ENCODE measurements around the gene ONECUT3.
"Not testable (repeated sequence)": the region's sequence is repeated elsewhere in the genome, so short reads cannot be mapped to it uniquely, and the experiment has no call there.

Gene ONECUT3

DNA sequence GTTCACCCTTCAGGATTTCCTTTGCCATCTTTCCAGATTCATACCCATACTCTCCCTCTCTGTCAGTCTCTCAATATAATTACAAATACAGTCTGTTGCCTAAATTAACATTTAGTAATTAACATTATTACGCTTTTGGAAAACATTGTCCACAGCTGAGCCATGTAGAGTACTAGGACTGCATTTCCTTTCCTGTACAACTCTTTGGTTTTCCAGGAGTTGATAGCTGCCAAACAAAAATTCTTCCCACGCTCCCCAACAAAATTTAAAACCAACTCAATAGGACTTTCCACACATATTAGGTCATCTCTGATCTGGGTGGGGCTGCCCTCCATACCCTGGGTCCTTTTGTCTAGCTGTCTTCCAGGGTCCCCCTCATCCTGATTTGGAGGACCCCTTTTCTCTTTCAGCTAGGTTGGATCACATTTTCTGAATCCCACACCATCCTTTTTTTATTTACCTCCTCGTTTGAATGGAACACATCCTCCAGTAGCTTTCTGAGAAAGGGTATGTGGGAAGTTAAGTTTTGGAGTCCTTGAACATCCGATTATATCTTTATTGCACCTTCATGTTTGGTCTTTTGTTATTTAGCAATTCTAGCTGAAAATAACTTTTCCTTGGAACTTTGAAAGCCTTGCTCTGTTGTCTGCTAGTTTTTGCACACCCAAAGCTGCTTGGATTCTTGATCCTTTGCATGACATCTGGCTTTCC, 17.7 kb downstream of the ONECUT3 start:
- DNase-seq, result no peak

DNA sequence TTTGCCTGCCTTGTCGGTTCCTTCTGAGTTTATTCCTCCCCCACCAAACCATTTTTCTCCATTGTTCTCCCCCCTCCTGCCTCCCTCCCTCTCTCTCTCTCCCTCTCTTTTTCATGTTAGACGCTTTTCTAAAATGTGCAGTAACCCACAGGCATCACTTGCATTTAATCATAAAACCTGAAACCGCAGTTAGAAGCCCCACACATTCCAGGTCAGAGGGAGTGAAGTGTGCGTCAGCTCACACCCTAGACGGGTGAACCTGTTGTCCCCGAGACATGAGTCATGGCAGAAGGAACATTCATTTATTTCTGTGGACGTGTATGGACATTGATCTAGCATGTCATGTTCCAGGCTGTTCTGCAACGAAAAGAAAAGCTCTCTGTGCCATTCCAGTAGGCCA, 19.9 kb downstream of the ONECUT3 start:
- DNase-seq, result no peak

DNA sequence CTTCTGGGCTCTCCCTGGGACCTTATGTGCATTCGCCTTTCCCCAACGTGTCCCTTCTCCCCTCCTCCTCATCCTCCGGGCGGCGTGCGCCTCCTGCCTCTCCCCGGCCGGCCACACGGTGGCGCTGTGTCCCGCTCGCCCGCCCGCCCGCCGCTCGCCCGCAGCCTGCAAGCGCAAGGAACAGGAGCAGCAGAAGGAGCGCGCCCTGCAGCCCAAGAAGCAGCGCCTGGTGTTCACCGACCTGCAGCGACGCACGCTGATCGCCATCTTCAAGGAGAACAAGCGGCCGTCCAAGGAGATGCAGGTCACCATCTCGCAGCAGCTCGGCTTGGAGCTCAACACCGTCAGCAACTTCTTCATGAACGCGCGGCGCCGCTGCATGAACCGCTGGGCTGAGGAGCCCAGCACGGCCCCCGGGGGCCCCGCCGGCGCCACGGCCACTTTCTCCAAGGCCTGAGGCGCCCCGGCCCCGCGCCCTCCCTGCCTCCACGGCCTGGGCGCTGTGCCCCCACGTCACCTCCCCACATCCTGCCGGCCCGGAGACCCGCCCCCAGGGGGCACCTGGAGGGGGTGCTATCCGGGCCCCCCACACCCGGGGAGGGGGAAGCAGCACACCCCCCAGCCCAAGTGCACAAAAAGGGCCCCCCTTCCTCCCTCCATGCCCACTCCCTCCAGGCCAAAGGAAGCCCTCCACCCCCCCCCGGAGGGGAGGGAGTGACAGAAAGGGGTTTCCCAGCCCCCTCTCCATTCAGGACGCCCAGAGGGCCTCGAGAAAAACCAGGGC, 21.9 kb downstream of the ONECUT3 start:
- no peak for DNase-seq

DNA sequence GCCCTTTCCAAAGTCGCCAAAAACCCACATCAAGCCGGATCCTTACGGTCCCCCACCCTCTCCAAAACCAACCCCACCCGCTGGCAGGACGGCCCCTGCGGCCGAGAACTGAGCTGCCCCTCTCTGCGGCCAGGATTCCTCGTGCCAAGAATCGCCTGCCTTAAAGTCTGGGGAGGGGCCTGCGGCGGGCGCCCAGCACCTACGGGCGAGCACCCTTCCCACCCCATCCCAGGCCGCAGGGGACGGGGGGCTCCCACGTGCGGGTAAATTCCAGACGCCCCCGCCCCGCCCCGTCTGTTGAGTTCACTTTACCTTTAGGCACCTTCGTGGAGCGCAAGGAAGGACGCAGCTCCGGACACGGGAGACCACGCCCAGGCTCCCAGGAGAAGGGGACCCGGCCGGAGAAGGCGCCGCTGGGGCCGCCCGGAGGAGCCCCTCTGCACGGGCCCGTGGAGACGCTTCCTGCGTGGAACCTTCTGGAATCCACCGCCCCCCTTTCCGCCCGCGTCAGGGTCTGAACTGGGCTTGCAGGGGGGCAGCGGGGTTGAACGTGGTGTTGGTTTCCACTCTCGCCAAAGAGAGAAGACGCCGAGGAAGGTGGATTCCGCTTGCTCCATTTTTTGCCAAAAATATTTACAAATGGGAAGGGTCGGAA, 22.8 kb downstream of the ONECUT3 start:
- DNase-seq, result no peak

DNA sequence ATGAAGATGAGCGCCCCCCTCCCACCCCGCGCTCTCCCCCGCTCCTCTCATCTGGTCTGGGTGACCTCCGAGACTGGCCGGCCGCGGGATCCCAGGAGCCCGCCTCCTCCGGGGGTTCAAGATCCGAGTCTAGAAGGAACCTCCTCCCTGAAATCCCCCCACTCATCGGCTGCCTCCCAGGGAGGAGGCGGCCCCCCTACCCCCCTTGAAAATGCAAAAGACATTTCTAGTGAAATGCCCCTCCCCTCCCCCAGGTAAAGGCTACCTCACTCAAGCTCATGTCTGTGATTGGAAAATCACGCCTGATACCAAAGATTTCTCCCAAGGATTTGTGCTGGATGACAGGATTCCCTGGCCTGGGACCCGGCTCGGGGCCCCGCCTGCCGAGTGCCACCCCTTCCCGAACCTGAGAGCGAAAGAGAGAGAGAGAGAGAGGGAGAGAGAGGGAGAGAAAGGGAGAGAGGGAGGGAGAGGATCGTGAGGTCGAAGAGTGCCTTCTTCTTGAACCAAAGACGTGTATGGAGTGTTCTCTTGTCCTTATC, 23.4 kb downstream of the ONECUT3 start:
- DNase-seq, result no peak

DNA sequence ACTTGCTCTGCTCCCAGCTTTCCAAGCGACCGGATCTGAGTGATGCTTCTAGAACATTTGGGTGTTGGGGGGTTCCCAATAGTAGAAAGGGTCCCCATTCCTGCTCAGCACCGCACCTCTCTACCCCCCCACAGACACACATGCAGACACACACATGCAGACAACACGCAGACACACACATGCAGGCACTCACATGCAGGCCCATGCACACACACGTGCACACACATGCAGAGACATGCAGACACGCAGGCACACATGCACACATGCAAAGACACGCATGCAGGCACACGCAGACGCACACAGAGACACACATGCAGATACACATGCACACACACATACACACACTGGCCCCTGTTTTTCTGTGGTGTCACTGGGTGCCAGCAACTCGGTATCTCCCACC, 23.8 kb downstream of the ONECUT3 start:
- DNase-seq, result no peak

DNA sequence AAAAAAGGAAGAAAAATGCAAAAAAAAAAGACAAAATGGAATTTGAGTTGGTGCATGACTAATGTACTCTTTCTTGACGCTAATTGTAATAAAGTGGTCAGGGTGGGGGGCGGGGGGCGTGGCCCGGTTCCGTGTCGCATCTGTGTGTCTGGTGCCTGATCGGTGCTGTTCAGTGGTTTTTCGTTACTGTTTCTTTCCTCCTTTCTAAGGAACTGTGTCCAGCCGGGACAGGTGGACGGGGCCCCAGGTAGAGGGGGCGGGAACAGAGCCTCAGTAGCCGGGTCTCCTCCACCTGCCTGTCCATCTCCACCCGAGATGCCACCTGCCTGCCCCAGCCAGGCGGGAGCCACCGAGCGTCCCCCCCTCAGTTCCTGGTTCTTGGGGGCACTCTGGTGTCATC, 26.3 kb downstream of the ONECUT3 start:
- no peak for DNase-seq

DNA sequence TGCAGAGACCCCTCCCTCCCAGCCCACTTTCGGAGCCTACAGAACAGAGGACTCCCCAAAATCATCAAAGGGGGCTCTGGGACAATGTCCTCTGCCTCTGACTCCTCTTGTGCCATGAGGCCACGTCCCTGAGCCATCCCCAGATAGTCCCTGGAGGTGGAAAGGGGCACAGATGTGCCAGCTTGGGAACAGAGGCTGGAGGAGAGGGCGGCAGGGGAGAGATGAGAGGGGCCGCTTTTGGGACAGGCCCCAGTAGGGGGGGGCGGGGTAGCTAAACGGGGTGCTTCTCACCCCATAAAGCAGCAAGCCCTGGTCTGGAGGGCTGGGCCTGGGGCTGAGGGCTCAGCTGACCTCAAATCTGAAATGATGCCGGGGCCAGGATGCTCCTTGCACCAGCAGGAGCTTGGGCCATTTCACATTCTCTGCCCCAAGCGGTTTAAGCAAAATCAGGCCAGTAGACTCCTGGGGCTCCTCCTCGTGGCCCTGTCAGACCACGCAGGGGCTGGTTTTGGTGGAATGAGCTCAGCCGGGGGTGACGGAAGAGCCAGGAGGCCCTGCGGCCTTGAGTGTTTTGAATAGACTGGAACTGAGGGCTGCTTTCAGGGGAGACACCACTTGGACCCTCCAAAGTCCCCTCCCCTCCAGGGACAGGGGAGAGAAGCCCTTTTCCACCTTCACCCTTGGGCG, 27.1 kb downstream of the ONECUT3 start:
- no peak for DNase-seq

DNA sequence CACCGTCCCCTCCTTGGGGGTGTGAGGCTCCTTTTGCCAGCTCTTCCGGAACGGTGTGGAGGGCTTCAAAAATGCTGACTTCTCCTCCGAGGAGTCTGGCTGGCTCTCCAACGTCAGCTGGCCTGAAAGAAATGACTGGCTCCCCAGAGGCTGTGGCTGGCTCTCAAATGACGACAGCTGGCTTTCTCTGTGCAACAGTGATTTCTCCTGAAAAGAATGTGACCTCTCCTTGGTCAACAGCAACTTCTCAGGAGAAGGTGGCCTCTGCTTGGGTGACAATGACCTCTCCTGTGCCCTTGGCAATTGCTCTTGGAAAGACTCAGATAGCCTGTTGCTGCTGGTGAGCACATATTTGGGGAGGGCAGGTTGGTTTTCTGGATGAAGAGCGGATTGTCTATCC, 29.2 kb downstream of the ONECUT3 start:
- DNase-seq, result no peak

DNA sequence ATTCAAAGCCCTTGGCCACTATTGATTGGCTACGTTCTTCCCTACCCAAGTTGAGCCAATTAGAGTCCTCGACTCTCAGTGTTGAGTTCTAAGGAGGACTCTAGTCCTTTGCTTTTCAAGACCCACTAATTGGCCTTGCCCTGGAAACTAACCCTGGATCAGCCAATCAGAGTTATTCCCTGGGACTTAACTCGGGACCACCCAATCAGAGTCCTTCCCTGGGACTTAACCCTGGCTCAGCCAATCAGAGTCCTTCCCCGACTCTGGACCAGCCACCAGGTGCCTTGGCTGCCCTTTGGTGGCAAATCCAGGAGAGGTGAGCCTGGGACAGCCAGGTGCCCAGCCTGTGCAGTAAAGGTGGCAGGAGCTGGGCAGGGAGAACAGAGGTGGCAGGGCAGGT, 30.0 kb downstream of the ONECUT3 start:
- no peak for DNase-seq

DNA sequence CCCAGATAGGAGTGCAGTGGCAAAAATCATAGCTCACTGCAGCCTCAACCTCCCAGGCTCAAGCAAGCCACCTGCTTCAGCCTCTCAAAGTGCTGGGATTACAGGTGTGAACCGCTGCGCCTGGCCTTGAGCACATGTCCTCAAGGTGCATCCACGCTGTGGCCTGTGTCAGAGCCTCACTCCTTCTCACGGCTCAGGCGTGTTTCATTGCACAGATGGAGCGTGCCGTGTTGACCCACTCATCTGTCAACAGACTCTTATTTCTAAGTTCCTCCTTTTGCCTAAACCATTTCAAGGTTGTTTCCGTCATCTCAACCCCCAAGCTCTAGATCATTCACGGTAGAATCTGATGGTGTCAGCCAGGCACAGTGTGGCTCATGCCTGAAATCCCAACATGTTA, 30.6 kb downstream of the ONECUT3 start:
- no peak for DNase-seq

DNA sequence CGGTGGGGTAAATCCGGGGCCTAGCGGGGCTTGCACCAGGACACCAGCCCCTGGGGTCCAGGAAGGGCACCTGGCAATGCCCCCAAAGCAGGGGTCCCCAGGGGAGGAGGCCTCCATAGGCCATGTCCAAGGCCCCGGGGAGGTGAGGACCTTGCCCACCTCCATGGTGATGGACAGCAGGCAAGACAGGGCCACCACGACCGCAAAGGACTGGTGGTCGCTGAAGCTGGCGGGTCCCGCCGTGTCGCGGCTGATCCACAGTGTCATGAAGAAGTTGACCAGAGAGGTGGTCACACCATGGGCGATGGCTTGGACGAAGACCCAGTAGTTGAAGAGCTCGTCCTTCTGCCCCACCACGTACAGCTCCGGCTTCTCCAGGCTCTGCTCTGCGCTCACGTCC, 32.0 kb downstream of the ONECUT3 start:
- DNase-seq, result no peak

DNA sequence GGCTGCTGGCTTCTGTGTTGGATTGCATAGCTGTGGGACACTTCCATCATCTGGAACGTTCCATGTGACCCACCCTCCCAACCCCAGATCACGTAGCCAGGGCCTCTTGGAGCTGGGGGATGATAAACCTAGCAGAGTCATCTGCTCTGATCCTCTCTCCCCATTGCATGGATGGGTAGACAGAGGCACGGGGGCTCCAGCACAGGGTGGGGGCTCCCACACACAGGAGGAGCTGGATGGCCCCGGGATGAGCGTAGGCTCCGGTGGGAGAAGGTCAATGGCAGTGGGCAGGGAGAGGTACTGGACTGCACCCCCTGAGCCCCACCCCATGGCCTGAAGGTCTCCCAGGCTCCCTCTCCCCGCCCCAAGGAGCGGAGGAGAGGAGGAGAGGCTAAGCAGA, 33.4 kb downstream of the ONECUT3 start:
- no peak for DNase-seq

DNA sequence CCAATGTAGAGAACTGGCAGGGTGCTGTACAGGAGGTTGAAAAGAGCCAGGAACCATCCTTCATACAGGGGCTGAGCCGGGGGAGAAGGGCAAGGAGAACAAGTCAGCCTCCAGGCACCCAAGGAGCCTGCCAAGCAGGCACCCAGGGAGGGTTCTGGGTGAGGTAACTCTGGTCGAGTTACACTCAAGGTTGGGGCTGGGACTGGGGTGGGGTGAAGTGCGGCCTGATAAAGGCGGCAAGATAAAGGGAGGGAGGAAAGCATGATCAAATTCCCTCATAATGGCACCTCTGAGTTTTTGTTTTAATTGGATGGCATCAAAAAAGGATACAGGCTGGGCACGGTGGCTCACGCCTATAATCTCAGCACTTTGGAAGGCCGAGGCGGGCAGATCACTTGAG, 33.8 kb downstream of the ONECUT3 start:
- DNase-seq, result no peak

DNA sequence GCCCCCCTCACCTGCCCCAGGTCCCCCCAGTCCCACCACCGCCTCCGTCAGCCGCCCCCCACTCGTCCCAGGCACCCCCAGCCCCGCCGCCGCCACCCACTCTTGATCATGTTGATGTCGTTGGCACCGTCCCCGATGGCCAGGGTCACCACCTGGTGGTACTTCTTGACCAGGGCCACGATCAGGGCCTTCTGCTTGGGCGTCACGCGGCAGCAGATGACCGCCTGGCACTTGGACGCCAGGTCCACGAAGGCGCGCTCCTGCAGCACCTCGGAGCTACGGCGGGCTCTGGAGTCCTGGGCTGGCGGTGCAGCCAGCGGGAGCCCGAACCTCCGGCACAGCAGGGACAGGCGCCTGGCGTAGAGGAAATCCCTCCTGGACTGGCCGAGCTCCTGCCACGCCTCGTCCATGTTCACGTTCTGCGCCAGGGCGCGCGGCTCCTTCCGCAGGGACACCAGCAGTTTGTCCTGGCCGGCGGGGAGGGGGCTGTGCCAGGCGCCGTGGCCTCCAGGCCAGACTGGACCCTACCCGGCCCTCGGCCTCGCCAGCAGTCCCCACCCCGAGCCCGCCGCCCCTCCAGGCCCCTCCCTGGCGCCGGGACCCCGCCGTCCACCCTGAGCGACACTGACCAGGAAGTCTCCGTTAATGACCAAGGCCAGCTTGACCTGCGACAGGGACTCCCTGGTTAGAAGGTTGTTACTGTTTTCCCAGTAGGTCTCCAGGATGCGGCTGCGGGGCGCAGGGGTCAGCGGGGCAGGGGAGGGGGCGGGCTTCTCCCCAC, 36.1 kb downstream of the ONECUT3 start:
- DNase-seq, result no peak

DNA sequence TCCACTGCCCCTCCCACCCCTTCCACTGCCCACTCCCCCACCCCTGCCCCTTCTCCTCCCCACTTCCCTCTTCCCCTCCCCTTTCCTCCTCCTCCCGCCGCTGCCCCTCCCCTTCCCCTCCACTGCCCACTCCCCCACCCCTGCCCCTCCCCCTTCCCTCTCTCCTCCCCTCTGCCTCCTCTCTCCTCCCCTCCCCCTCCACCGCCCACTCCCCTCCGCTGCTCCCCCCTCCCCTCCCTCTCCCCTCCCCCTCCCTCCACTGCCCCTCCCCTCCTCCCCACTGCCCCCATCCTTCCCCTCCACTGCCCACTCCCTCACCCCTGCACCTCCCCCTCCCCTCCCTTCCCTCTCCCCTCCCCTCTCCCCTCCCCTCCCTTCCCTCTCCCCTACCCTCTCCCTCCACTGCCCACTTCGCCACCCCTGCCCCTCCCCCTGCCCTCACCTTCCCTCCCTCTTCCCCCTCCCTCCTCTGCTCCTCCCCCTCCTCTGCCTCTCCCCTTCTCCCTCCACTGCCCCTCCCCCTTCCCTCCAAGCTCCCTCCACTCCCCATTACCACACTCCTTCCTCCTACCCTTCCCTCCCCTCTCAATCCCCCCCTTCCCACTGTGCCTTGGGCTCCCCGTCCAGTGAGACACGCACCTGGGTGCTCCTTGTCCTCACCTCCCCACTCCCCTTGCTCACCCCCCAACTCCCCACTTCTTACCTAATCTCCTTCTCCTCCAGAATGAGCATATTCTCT, 36.9 kb downstream of the ONECUT3 start:
- no peak for DNase-seq

DNA sequence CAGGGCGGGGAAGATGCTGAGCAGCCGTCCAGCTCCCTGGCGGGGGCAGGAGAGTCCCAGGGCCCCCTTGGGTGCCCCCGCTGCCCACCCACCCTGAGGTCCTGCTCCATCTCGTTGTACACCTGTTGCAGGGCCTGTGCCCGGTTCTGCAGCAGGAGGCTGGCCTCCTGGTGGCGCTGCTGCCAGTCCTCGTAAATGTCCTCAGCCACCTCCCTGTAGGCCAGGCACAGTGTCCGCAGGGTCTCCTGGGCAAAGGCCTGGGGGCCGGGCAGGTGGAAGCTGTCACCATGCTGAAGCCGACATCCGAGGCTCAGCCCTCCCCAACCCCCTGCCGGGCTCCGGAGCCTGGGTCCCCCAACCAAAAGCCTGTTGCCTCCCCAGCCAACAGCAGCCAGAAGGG, 38.6 kb downstream of the ONECUT3 start:
- no peak for DNase-seq

DNA sequence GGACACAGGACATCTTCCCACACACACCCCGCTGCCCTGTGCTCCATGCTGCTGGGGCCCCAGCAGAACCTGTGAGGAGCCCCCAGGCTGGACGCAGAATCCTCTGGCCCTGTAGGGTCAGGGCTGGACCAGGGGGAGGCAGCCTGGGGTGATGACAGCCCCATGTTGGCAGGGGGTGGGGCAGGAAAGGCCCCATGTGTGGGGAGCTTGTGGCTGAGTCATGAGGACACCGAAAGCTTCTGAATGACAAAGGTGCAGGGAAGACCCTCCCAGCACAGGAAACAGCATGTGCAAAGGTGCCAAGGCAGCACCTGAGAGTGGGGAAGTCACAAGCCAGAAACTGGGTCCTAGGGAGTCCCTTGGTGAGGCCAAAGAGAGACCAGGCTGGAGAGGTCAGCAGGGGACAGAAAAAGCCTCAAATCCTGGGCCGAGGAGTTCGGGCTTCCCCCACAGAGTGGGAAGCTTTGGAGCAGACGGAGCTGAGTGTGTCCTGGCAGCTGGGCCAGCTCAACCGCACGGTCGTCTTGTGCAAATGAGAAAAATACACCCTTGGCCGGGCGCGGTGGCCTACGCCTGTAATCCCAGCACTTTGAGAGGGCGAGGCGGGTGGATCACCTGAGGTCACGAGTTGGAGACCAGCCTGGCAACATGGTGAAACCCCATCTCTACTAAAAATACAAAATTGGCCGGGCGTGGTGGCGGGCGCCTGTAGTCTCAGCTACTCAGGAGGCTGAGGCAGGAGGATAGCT, 41.3 kb downstream of the ONECUT3 start:
- no peak for DNase-seq

DNA sequence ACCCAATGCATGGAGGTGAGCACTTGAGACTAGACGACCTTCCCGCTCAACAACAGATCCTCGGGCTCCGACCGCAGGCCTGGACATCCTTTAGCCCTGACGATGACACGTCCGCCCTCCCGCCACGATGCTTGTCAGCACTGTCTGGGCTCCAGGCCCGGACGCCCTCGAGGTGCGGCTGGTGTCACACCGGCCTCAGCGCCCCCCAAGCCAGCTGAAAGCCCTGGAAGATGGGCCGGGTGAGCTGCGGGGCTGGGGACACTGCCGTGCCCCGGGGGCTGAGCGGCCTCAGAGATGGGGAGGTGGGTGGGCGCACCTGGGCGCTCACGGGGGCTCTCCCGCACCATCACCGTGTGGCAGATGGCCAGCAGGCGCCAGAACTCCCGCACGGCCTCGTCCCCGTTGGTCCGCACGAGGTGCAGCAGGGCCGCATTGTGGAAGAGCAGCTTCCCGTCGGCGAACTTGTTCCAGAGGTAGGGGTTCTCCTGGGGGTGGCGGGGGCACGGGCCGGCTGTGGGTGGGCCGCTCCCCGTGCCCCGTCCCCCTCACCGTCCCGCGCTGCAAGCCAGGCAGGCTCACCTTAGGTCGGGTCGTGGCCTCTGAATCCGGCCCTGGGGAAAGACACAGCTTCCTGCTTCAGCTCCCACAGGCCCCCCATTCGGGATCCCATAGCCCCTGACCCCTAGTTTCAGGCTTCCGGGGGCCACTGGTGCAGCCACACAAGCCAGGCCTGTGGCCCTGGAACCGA, 43.3 kb downstream of the ONECUT3 start:
- DNase-seq, result no peak

DNA sequence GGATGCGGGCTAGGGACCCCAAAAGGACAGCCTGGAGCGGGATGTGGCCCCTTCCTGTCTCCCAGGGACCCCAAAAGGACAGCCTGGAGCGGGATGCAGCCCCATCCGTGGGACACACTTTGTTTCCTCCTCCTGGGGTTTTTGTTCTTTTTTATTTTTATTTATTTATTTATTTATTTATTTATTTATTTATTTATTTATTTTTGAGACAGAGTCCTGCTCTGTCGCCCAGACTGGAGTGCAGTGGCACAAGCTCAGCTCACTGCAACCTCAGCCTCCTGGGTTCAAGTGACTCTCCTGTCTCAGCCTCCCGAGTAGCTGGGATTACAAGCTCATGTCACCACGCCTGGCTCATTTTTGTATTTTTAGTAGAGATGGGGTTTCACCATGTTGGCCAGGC, 44.0 kb downstream of the ONECUT3 start:
- not testable (repeated sequence) for DNase-seq

Measured in NCI-H2227 treated with DMSO at 0.1 percent for 48 hours (cell line).